ENCODE measurements around the gene SV2C.
A peak's percentile ranks its signal among the peaks of the same experiment; 100 is the strongest.

SV2C gene

DNA sequence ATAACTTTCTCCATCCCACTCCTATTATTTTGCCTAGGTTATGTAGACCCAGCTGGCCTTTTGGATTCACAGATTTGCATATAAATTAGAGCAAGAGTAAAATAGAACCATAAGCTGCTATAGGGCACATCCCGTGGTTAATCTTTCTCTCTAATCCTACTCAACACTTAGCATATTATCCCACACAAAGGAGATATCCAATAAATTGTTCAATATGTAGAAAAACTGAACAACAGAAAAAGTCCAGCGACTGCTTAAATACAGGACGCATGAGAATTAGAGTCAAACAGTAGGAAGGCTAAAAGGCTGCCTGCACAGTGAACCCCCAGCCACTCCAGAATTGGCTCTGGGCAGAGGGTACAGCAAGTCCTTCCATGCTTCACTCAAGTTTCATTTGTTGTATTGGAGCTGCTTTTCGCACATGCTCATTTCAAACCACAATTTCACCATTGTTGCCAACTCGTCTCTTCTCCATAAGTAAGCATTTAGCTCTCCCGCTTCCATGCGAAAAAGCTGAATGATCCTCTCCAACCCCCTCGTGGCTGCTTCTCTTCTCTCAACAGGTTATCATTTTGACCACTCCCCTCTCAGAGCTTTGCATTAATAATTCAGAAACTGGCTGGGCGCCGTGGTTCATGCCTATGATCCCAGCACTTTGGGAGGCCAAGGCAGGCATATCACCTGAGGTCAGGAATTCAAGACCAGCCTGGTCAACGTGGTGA is 305.8 kb downstream of the SV2C start:
- no peak for DNase-seq

DNA sequence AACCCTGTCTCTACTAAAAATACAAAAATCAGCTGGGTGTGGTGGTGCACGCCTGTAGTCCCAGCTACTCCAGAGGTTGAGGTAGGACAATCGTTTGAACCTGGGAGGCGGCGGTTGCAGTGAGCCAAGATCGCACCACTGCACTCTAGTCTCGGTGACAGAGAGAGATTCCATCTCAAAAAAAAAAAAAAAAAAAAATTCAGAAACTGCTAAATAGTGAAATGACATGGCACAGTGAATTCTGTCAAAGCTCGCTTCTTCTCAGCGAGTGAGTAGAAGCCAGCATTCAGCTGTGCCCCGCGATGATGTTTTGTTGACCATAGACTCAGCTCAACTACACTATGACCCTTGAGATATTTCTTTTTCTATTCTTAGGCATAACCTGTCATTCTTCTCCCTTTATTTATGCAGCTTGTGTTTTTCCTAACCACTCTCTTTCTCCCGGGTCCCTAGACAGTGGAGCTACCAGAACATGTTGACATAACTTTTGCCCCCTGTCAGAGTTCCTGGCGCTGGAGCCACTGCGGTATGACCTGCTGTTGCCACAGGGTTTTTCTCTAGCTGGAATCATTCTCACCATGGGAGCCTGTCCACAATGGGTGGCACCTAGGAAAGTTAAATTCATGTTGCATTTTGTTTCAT is 306.5 kb downstream of the SV2C start:
- no peak for DNase-seq

DNA sequence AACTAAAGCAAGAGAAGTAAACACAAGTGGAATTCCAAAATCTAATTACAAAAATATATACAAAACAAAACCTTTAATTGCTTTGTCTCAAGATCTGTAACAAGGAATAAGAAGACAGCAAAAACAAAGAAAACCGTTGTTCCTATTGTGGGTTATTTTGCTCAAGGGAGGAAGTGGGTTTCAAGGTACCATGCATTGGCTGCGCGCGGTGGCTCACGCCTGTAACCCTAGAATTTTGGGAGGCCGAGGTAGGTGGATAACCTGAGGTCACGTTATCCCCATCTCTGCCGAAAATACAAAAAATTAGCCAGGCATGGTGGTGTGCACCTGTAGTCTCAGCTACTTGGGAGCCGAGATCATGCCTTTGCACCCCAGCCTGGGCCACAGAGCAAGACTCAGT is 307.8 kb downstream of the SV2C start:
- no peak for DNase-seq

DNA sequence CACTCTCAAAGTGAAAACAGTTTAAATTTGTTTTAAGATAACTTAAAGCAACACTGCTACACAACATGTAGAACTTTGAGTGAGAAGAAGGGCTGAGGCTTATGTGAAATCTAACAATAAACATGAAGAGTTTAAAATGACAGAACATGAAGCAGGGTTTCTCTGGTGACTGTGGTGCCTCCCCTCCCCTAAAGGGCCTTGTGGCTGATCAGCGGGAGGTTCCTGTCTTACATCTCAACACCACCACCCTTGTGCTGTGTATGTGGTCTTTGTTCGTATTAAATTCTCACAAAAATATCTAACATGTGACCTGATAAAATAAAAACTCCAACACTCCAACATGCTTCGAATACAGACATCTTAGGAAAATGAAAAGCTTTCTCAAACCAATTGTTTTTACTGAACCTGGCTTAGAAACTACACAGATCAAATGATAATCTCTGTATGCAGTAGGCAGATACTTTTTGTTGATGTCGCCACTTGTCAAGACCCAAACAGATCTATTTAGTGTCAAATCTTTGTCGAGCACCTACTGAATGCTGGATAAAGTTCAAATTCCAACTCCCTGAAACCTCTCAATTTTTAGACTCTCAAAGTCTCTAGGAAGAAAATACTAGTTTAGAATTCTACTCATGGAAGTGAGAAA is 310.0 kb downstream of the SV2C start:
- no peak for DNase-seq

GRCh38 chr5:76397200-76397599 is 314.0 kb downstream of the SV2C start:
- DNase-seq: no peak

GRCh38 chr5:76399268-76399667 is 316.1 kb downstream of the SV2C start:
- no peak for DNase-seq

DNA sequence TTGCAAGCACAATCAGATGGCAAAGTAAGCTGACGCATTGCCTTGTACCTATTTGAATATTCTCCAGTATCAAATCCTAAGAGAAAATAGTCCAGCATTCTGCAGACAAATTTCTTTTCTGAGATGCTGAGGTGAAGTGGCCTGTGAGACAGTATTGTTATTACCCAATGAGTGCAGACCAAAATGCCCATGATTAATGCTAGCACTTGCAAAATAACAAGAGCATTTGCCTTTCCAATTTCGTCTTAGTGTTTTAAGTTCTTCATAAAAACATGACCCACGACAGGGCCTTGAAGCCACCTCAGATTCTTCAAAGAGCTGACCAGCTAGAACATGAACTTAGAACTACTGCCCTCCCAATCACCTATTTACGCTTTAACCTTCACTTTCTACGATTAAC is 317.3 kb downstream of the SV2C start:
- peak; percentile 47 for DNase-seq

DNA sequence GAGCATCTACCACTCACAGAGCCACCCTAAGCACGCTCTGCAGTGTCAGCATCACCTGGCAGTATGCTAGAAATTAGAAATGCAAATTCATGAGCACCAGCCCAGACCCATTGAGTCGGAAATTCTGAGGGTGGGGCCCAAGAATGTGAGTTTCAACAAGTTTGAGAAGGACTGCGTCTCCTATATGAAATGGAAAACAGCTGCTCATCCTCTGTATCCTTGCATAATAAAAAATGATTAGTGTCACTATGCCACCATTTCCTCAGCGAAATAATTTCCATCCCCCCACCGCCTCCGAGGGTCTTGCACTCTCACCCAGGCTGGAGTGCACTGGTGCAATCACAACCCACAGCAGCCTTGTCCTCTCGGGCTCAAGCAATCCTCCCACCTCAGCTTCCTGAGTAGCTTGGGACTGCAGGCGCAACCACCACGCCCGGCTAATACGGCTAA is 318.6 kb downstream of the SV2C start:
- peak; percentile 46 for DNase-seq

GRCh38 chr5:76402251-76402885 is 319.2 kb downstream of the SV2C start:
- peak; percentile 86 for DNase-seq

- peak; percentile 91 for DNase-seq
These were observed 319.9 kb downstream of the SV2C start, which contains the start of gene IQGAP2 for GRCh38 chr5:76402886-76403765. TSS of gene IQGAP2 (plus strand) at chr5:76403285. CDS start at chr5:76403546, 261 bp downstream.

All from suppressor macrophage treated with lipopolysaccharide for 4 hours (primary cell).